HL-60 (cell line): ENCODE measurements around the gene MYO3B.

Experiments used
- DNase-seq, 2 experiments: peaks; one replicate each; pipeline ENCODE4 v3.0.0-alpha.2; 2010 to 2020; ENCODE audit warnings: low read depth in 1 of 2, low spot score in 1 of 2
- H3K27ac ChIP-seq: fragments of 250-450 bp; sonication (Bioruptor Pico); replicated peaks from 2 replicates; pipeline ENCODE4 v1.5.1; 2020; ENCODE audit warnings: mild to moderate bottlenecking, moderate library complexity
- H3K27me3 ChIP-seq: fragments of 250-450 bp; sonication (Bioruptor Pico); 2 replicates; pipeline ENCODE4 v1.5.1; 2021; ENCODE audit warnings: mild to moderate bottlenecking, moderate library complexity; ENCODE audit not compliant: insufficient read depth, poor library complexity, severe bottlenecking
- H3K4me3 ChIP-seq: replicated peaks from 2 replicates; pipeline ENCODE4 v1.5.1; 2011; ENCODE audit warnings: mild to moderate bottlenecking, control low read depth, low read length; ENCODE audit not compliant: insufficient read depth
- CTCF ChIP-seq: IDR thresholded peaks from one replicate; pipeline ENCODE4 v1.5.1; 2011; ENCODE audit warnings: low read length, control low read depth, inconsistent platforms; ENCODE audit not compliant: insufficient read depth
- GABPA ChIP-seq: IDR thresholded peaks from 2 replicates; pipeline ENCODE4 v1.6.1; 2012; ENCODE audit warnings: low read depth
- POLR2AphosphoS5 ChIP-seq: IDR thresholded peaks from 2 replicates; pipeline ENCODE4 v1.6.1; 2012; ENCODE audit warnings: low read depth
- REST ChIP-seq: IDR thresholded peaks from 2 replicates; pipeline ENCODE4 v1.6.1; 2012; ENCODE audit warnings: low read depth; ENCODE audit not compliant: insufficient replicate concordance
- SPI1 ChIP-seq: IDR thresholded peaks from 2 replicates; pipeline ENCODE4 v1.6.1; 2012; ENCODE audit warnings: low read depth, mild to moderate bottlenecking, borderline replicate concordance

The MYO3B gene

GRCh38 chr2:170455617-170456426 is 277.9 kb downstream of the MYO3B start:
- H3K27ac ChIP-seq = no peak overlapping the region
- H3K27me3 ChIP-seq = peaks cover 1% of the 10 kb centered on the region
- H3K4me3 ChIP-seq = no peak overlapping the region
- no peak for DNase-seq
- TF ChIP-seq CTCF = no peak
- TF ChIP-seq SPI1 = no peak

GRCh38 chr2:170456914-170457313 is 279.0 kb downstream of the MYO3B start:
- Histone ChIP-seq H3K4me3 (no peak overlapping the region), H3K27me3 (no peaks in the 10 kb centered on the region), H3K27ac (no peak overlapping the region)
- no peak for TF ChIP-seq SPI1
- no peak for TF ChIP-seq REST
- no peak for TF ChIP-seq CTCF
- TF ChIP-seq GABPA = no peak
- no peak for TF ChIP-seq POLR2AphosphoS5
- DNase-seq = no peak

GRCh38 chr2:170457742-170458141 is 279.8 kb downstream of the MYO3B start:
- Histone ChIP-seq H3K27ac (no peak overlapping the region), H3K4me3 (no peak overlapping the region)
- TF ChIP-seq REST = no peak
- no peak for TF ChIP-seq GABPA
- TF ChIP-seq CTCF = no peak
- no peak for TF ChIP-seq POLR2AphosphoS5
- no peak for TF ChIP-seq SPI1

DNA sequence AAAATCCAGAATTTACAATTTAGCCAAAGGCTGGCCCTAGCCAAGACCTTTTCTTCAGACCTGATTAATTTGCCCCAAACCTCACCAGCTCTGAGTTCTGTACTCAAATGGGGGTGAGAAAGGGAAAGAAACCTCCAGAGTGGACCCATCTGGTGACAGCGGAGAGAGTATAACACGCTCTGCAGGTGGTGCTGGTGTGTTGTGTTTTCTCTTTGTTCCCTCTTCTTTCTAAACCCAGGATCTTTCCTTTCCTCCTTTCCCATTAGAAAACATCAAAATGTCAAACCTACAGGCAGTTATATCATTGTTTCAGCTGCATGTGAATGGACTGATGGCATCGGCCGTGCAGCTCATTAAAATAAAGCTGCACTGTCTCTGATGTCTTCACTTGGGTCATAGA is 283.9 kb downstream of the MYO3B start:
- H3K4me3 ChIP-seq = no peak overlapping the region
- no peak for DNase-seq

More at GRCh38 chr2:170457742-170458141, 279.8 kb downstream of the MYO3B start:
- DNase-seq = no peak
- no peaks in the 10 kb centered on the region for H3K27me3 ChIP-seq

More for the DNA sequence above, 283.9 kb downstream of the MYO3B start:
- Histone ChIP-seq H3K27me3 (no peaks in the 10 kb centered on the region), H3K27ac (no peak overlapping the region)
- TF ChIP-seq GABPA (no peak), SPI1 (no peak), CTCF (no peak), REST (no peak), POLR2AphosphoS5 (no peak)
